Smooth muscle cell of bladder (primary cell): ENCODE measurements around the gene ZNF717. TPM values are rescaled to one million over a fixed set of nuclear protein-coding genes. Genes with fewer than 3 reads are reported as not detected.

Experiments used
- total RNA-seq: library from RNA; depleted of rRNA; stranded (reverse); fragments of >200 nt; gene quantifications from 2 replicates; pipeline ENCODE4 v1.2.3, GENCODE V29; 2014

The ZNF717 gene
- 18.8 and 19.5 TPM in 2 replicates for total RNA-seq

DNA sequence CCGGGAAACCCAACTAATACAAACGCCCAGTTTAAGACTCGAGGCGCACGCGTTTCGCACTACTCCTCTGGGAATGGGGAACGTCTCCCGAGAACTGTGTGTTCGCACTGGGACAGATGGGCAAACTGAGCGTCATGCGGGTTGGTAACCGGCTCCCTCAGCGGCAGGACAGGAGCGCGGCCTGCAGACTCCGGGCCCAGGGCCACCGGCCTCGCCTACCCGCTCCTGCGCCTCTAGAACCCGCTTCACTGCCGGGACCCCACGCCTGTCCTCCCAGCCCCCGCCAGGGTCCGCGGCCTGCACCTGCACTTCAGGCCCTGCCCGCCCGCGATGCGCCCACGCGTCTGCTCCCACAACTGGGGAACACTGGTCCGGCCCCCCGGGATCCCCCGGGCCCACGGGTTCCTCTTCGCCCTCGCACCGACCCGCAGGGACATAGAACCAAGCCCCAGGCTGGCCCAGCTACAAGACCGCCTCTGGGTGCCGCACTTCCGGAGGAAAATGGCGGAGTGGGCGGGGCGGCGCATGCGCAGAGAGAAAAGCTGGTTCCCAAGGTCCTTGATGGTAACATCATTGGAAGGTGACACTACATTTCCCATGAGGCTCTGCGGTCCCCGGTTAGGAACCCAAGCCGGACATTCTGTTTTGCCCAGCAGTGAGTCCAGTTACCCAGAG lies at the start of gene ZNF717:
Gene ZNF717 (minus strand): TSS at position 469 of the 675 bp plus-strand sequence. CDS start 2,187 bp downstream, outside the sequence.

Other genes starting within 250 kb of the ZNF717 start
- not detected in 2 replicates for gene FRG2C, start 121.2 kb downstream of the ZNF717 start, total RNA-seq